Glutamatergic neuron (in vitro differentiated cells): ENCODE data around the gene BOLA3. TPM values are rescaled to one million over a fixed set of nuclear protein-coding genes. Genes with fewer than 3 reads are reported as not detected.
"Not testable (repeated sequence)": the region's sequence is repeated elsewhere in the genome, so short reads cannot be mapped to it uniquely, and the experiment has no call there.

Source experiments
- DNase-seq: peaks from one replicate; pipeline ENCODE4 v3.0.0; 2022
- H3K27ac Mint-ChIP-seq: one replicate; pipeline ENCODE4 v1.8.0; 2020; ENCODE audit warnings: mild to moderate bottlenecking, mixed read lengths, inconsistent platforms; ENCODE audit not compliant: unreplicated experiment
- H3K27me3 Mint-ChIP-seq: one replicate; pipeline ENCODE4 v1.8.0; 2020; ENCODE audit warnings: mild to moderate bottlenecking, moderate library complexity, mixed read lengths, inconsistent platforms; ENCODE audit not compliant: unreplicated experiment
- H3K36me3 Mint-ChIP-seq: one replicate; pipeline ENCODE4 v1.8.0; 2020; ENCODE audit warnings: mild to moderate bottlenecking, mixed read lengths, inconsistent platforms; ENCODE audit not compliant: unreplicated experiment
- H3K4me1 Mint-ChIP-seq: one replicate; pipeline ENCODE4 v1.8.0; 2020; ENCODE audit warnings: mild to moderate bottlenecking, low read depth, mixed read lengths, inconsistent platforms; ENCODE audit not compliant: unreplicated experiment
- H3K4me3 Mint-ChIP-seq: one replicate; pipeline ENCODE4 v1.8.0; 2020; ENCODE audit warnings: mild to moderate bottlenecking, mixed read lengths, inconsistent platforms; ENCODE audit not compliant: unreplicated experiment
- H3K9me3 Mint-ChIP-seq: one replicate; pipeline ENCODE4 v1.8.0; 2020; ENCODE audit warnings: mild to moderate bottlenecking, moderate library complexity, mixed read lengths, inconsistent platforms; ENCODE audit not compliant: unreplicated experiment
- total RNA-seq: library from RNA; stranded (reverse); fragmentation: NEBNext Ultra II Directional; extraction: Animal tissue kit (Norgen Biotek cat#: 25700); gene quantifications from one replicate; pipeline ENCODE4 v1.2.1, GENCODE V29; 2021; ENCODE audit not compliant: unreplicated experiment
- TF ChIP-seq, protein P1 (sequence below): fragments of 200-600 bp; sonication (generic); IDR thresholded peaks from one replicate; pipeline ENCODE4 v1.5.0; 2021; ENCODE audit not compliant: partially characterized antibody, unreplicated experiment

The BOLA3 gene
- total RNA-seq, 1 donor from 2014 or later = 17.7 TPM

DNA sequence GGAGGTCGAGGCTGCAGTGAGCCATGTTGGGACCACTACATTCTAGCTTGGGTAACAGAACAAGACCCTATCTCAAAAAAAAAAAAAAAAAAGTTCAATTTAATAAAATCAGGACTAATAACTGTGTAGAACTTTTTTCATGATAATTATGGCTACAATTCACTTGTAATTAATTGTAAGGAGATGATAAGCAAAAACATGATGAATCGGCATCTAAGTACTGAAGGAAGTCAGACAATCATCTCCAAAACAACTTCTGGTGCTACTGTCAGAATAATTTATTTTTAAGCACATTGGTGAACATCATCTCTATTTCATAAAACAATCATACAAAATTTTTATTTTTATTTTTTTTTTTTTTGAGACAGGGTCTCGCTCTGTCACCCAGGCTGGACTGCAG lies 41.0 kb upstream of the BOLA3 start:
- Mint-ChIP-seq H3K36me3 (no peaks in the 10 kb centered on the region), H3K27me3 (peaks cover 1% of the 10 kb centered on the region), H3K9me3 (no peaks in the 10 kb centered on the region), H3K27ac (no peak overlapping the region), H3K4me3 (no peak overlapping the region), H3K4me1 (peaks cover 2% of the 10 kb centered on the region)
- TF ChIP-seq, protein P1, sequence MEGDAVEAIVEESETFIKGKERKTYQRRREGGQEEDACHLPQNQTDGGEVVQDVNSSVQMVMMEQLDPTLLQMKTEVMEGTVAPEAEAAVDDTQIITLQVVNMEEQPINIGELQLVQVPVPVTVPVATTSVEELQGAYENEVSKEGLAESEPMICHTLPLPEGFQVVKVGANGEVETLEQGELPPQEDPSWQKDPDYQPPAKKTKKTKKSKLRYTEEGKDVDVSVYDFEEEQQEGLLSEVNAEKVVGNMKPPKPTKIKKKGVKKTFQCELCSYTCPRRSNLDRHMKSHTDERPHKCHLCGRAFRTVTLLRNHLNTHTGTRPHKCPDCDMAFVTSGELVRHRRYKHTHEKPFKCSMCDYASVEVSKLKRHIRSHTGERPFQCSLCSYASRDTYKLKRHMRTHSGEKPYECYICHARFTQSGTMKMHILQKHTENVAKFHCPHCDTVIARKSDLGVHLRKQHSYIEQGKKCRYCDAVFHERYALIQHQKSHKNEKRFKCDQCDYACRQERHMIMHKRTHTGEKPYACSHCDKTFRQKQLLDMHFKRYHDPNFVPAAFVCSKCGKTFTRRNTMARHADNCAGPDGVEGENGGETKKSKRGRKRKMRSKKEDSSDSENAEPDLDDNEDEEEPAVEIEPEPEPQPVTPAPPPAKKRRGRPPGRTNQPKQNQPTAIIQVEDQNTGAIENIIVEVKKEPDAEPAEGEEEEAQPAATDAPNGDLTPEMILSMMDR = no peak
- no peak for DNase-seq

DNA sequence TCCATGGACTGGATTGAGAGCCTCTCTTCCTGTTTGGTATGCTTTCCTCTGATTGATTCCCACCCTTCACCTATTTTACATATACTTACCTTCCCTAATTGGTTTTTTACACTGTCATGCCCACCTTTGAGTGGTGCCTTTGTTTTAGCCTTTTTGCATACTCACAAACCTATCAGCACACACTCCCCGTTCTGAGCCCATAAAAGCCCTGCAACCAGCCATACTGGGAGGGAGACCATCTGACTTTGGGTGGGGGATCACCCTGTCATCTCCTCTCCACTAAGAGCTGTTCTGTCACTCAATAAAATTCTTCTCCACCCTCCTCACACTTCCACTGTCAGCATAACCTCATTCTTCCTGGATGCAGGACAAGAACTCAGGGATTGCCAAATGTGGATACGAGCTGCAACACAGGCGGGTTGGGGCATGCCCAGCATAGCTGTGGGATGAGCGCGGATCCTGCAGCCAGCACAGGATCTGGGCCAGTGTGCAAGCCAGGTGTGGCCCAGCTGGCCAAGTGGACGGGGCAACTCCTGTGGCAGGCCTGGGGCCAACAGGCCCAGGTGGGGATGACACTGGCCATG lies 40.4 kb upstream of the BOLA3 start:
- no peaks in the 10 kb centered on the region for H3K36me3 Mint-ChIP-seq
- H3K9me3 Mint-ChIP-seq = no peaks in the 10 kb centered on the region
- no peak for DNase-seq
- H3K27me3 Mint-ChIP-seq = peaks cover 1% of the 10 kb centered on the region
- H3K4me1 Mint-ChIP-seq = peaks cover 2% of the 10 kb centered on the region
- H3K27ac Mint-ChIP-seq = peak overlapping the region; percentile 4
- TF ChIP-seq, protein P1 = no peak
- H3K4me3 Mint-ChIP-seq = no peak overlapping the region

DNA sequence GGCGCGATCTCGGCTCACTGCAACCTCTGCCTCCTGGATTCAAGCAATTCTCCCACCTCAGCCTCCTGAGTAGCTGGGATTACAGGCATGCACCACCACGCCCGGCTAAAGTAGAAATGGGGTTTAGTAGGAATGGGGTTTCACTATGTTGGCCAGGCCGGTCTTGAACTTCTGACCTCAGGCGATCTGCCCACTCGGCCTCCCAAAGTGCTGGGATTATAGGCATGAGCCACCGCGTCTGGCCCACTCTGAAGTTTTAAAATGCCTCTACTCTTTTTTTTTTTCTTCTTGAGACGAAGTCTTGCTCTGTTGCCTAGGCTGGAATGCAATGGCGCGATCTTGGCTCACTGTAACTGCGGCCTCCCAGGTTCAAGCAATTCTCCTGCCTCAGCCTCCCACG lies 39.0 kb upstream of the BOLA3 start:
- not testable (repeated sequence) for H3K27me3 Mint-ChIP-seq, DNase-seq, H3K27ac Mint-ChIP-seq, H3K9me3 Mint-ChIP-seq, H3K4me3 Mint-ChIP-seq, H3K36me3 Mint-ChIP-seq, H3K4me1 Mint-ChIP-seq

DNA sequence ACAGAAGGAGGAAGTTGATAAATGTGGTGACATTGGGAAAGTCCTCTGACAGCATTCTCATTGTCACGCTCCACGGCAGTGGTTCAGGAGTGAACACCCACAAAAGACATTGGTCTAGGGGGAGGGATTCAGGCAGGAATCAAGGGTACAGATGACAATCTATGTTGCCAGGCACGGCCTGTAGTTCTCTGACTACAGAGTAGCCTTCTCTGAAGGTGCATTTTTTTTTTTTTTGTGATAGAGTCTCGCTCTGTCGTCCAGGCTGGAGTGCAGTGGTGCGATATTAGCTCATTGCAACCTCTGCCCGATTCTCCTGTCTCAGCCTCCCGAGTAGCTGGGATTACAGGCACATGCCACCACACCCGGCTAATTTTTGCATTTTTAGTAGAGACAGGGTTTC lies 38.3 kb upstream of the BOLA3 start:
- no peak overlapping the region for H3K4me3 Mint-ChIP-seq
- H3K4me1 Mint-ChIP-seq = peaks cover 9% of the 10 kb centered on the region
- H3K9me3 Mint-ChIP-seq = peaks cover 7% of the 10 kb centered on the region
- peaks cover 8% of the 10 kb centered on the region for H3K27me3 Mint-ChIP-seq
- peak overlapping the region; percentile 38 for H3K27ac Mint-ChIP-seq
- no peaks in the 10 kb centered on the region for H3K36me3 Mint-ChIP-seq
- DNase-seq = no peak
- TF ChIP-seq, protein P1 = no peak

DNA sequence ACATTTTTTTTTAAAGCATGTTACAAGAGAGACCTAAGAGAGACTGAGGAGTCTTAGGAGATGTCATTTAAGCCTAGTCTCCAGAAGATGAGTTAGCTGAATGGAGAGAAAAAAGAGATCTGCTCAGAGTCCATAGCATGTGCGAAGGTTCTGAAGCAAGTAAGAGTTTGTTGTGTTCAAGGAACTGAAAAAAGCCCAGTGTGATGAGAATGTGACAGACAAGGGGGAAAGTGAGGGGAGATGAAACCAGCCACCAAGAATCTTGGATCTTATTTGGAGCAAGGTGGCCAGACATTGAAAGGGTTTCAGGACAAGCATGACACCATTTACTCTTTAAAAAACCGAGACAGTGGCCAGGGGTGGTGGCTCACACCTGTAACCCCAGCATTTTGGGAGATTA lies 36.2 kb upstream of the BOLA3 start:
- Mint-ChIP-seq H3K4me1 (peaks cover 11% of the 10 kb centered on the region), H3K27ac (peak overlapping the region; percentile 40), H3K27me3 (peaks cover 7% of the 10 kb centered on the region), H3K36me3 (no peaks in the 10 kb centered on the region), H3K9me3 (peaks cover 7% of the 10 kb centered on the region), H3K4me3 (no peak overlapping the region)
- DNase-seq = no peak
- TF ChIP-seq, protein P1 = no peak
